Peyer's patch (tissue), 4 donors: Measurements from ENCODE around the gene SPACA4. TPM values are rescaled to one million over a fixed set of nuclear protein-coding genes. Genes with fewer than 3 reads are reported as not detected.
"Not testable (repeated sequence)": the region's sequence is repeated elsewhere in the genome, so short reads cannot be mapped to it uniquely, and the experiment has no call there.

ENCODE experiments used
- DNase-seq, 3 donors: peaks; one replicate each; pipeline ENCODE4 v3.0.0-alpha.2; 2017 to 2019
- H3K27ac ChIP-seq, 4 donors: fragments of 200-600 bp; sonication (generic); one replicate each; pipeline ENCODE4 v1.5.1; 2016 to 2019
- H3K27me3 ChIP-seq, 2 donors: fragments of 200-600 bp; sonication (generic); one replicate each; pipeline ENCODE4 v1.5.1; 2019
- H3K36me3 ChIP-seq, 3 donors: fragments of 200-600 bp; sonication (generic); one replicate each; pipeline ENCODE4 v1.5.1; 2016 to 2019
- H3K4me1 ChIP-seq, 4 donors: fragments of 200-600 bp; sonication (generic); one replicate each; pipeline ENCODE4 v1.5.1; 2016 to 2019
- H3K4me3 ChIP-seq, 4 donors: fragments of 200-600 bp; sonication (generic); 1 replicate in 3 of 4; 2 replicates in 1 of 4; pipeline ENCODE4 v1.5.1; 2016 to 2019; ENCODE audit warnings: mild to moderate bottlenecking in 1 of 4
- H3K9me3 ChIP-seq, 4 donors: fragments of 200-600 bp; sonication (generic); one replicate each; pipeline ENCODE4 v1.5.1; 2016 to 2019; ENCODE audit warnings: mild to moderate bottlenecking in 1 of 4
- POLR2A ChIP-seq, 2 donors: fragments of 450-650 bp; IDR thresholded peaks; one replicate each; pipeline ENCODE4 v1.5.1; 2017; ENCODE audit warnings: antibody characterized with exemption in 2 of 2, mild to moderate bottlenecking in 2 of 2, moderate library complexity in 2 of 2
- total RNA-seq, 4 donors: library from RNA; depleted of rRNA; stranded (reverse); fragments of >200 nt; gene quantifications; one replicate each; pipeline ENCODE4 v1.1.0, GENCODE V29; 2016
- TF ChIP-seq, protein P1 (sequence below), 6 experiments: fragments of 450-650 bp in 4 of 6; fragments of 200-600 bp in 2 of 6; sonication (generic) in 1 of 6; IDR thresholded peaks; one replicate each; pipeline ENCODE4 v1.5.1; 2017 to 2019; ENCODE audit warnings: antibody characterized with exemption in 6 of 6, mild to moderate bottlenecking in 3 of 6, moderate library complexity in 1 of 6

The SPACA4 gene
- total RNA-seq, 4 donors from 2014 or later: not detected

- Histone ChIP-seq H3K27ac (peak overlapping the region; percentile 55 to 91 (median 76)), H3K27me3 (no peaks in the 10 kb centered on the region), H3K9me3 (no peaks in the 10 kb centered on the region), H3K4me1 (peaks cover 6 to 81% (median 18%) of the 10 kb centered on the region in 4 donors), H3K36me3 (peaks cover 0 to 30% (median 0%) of the 10 kb centered on the region in 3 donors), H3K4me3 (peak overlapping the region in 1 of 4 donors; percentile 23)
- no peak for DNase-seq
- no peak for TF ChIP-seq POLR2A (IDR thresholded peaks at IDR 0.05)
- TF ChIP-seq, protein P1, sequence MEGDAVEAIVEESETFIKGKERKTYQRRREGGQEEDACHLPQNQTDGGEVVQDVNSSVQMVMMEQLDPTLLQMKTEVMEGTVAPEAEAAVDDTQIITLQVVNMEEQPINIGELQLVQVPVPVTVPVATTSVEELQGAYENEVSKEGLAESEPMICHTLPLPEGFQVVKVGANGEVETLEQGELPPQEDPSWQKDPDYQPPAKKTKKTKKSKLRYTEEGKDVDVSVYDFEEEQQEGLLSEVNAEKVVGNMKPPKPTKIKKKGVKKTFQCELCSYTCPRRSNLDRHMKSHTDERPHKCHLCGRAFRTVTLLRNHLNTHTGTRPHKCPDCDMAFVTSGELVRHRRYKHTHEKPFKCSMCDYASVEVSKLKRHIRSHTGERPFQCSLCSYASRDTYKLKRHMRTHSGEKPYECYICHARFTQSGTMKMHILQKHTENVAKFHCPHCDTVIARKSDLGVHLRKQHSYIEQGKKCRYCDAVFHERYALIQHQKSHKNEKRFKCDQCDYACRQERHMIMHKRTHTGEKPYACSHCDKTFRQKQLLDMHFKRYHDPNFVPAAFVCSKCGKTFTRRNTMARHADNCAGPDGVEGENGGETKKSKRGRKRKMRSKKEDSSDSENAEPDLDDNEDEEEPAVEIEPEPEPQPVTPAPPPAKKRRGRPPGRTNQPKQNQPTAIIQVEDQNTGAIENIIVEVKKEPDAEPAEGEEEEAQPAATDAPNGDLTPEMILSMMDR (IDR thresholded peaks at IDR 0.05): no peak
Observed at GRCh38 chr19:48631225-48631624, 24.7 kb downstream of the SPACA4 start.

DNA sequence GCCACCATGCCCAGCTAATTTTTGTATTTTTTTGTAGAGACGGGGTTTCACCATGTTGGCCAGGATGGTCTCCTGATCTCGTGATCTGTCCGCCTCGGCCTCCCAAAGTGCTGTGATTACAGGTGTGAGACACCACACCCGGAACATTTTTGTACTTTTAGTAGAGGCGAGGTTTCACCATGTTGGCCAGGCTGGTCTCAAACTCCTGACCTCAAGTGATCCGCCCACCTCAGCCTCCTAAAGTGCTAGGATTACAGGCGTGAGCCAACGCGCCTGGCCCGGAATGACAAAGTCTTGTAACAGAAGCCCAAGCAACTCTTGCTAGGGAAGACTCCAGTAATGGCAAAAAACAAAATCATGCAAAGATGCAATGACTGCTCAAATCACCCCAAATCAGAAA lies 25.7 kb downstream of the SPACA4 start:
- DNase-seq, H3K4me3 ChIP-seq, H3K27me3 ChIP-seq, H3K9me3 ChIP-seq: not testable (repeated sequence)
- Histone ChIP-seq H3K36me3 (peaks cover 0 to 30% (median 0%) of the 10 kb centered on the region in 3 donors), H3K27ac (peak overlapping the region in 3 of 4 donors; percentile 96 to 98 (median 96)), H3K4me1 (peaks cover 6 to 76% (median 18%) of the 10 kb centered on the region in 4 donors)

DNA sequence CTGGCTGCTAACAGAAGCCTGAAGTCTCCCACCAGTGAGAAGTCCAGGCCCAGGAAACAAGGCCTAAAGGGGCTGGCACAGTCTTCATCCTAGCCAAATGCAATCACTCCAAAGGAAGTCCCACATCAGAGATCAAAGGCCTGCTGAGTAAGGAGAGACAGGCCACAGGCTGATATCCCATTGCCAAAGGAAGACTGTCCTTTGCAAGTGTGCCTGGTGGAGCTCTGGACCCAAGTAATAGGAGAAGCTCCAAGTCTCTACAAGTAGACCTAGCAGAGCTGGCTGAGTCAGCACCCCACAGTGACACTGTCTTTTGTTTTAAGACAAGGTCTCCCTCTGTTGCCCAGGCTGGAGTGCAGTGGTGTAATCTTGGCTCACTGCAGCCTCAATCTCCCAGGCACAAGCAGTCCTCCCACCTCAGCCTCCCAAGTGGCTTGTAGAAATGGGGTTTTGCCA lies 26.2 kb downstream of the SPACA4 start:
- Histone ChIP-seq H3K27me3 (no peaks in the 10 kb centered on the region), H3K9me3 (no peaks in the 10 kb centered on the region), H3K4me1 (peaks cover 6 to 72% (median 18%) of the 10 kb centered on the region in 4 donors), H3K27ac (peak overlapping the region in 3 of 4 donors; percentile 96 to 98 (median 96)), H3K4me3 (peak overlapping the region in 1 of 4 donors; percentile 22), H3K36me3 (peaks cover 0 to 30% (median 0%) of the 10 kb centered on the region in 3 donors)
- peak in 1 of 3 donors; percentile 68 for DNase-seq
- TF ChIP-seq POLR2A (IDR thresholded peaks at IDR 0.05): no peak
- TF ChIP-seq, protein P1 (IDR thresholded peaks at IDR 0.05): no peak

DNA sequence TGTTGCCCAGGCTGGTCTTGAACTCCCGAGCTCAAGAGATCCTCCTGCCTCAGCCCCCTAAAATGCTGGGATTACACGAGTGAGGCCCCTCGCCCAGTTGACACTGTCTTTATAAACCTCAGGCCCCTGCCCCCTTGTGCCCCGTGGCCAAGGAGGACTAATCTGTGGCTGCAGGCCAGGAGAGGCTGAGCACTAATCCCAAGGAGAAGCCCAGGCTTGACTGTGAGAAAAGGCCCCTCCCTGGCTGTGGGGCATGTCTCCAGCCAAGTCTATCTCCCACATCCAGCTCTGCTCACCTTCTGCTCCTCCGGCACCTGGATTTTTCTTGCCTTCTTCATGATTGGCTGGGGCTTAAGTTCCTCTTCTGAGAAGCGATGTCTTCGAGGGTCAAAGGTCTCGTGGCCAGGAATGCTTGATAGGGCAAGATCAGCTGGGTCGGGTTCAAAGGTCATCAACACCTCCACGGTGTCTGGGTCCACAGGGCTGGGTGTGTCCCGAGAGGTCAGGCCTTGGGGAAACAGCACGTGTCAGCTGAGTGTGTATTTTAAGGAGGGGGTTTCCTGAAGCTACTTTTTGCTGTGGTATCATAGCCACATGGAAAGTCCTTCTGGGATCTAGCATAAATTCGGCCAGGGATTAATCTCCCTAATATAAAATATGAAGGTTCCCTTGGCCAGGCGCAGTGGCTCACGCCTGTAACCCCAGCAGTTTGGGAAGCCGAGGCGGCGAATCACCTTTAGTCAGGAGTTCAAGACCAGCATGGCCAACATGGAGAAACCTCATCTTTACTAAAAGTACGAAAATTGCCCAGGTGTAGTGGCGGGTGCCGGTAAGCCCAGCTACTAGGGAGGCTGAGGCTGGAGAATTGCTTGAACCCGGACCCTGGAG lies 26.9 kb downstream of the SPACA4 start:
- DNase-seq: peak in 2 of 3 donors; percentile 88 to 91
- peak overlapping the region; percentile 96 to 98 (median 96) for H3K27ac ChIP-seq
- H3K27me3 ChIP-seq: no peaks in the 10 kb centered on the region
- H3K4me3 ChIP-seq: peak overlapping the region in 2 of 4 donors; percentile 39 to 91
- TF ChIP-seq POLR2A (IDR thresholded peaks at IDR 0.05): peak; percentile 38 to 86
- TF ChIP-seq, protein P1 (IDR thresholded peaks at IDR 0.05): no peak
- H3K9me3 ChIP-seq: no peaks in the 10 kb centered on the region
- H3K36me3 ChIP-seq: peaks cover 0 to 26% (median 0%) of the 10 kb centered on the region in 3 donors
- H3K4me1 ChIP-seq: peaks cover 6 to 66% (median 18%) of the 10 kb centered on the region in 4 donors

DNA sequence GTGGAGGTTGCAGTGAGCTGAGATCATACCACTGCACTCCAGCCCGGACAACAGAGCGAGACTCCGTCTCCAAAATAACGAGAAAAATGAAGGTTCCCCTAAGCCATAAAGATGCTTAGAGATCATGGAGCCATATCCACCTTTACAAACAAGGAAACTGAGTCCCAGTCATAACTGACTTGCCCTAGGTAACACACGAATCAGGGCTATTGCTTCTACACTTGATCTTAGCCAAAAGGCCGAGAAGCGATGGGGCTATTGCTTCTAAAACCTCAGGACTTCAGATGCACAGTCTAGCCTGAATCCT lies 27.4 kb downstream of the SPACA4 start:
- H3K9me3 ChIP-seq: no peaks in the 10 kb centered on the region
- peak overlapping the region; percentile 96 to 98 (median 96) for H3K27ac ChIP-seq
- peaks cover 0 to 23% (median 0%) of the 10 kb centered on the region in 3 donors for H3K36me3 ChIP-seq
- no peak for DNase-seq
- peak overlapping the region in 3 of 4 donors; percentile 26 to 91 (median 39) for H3K4me3 ChIP-seq
- no peak for TF ChIP-seq POLR2A (IDR thresholded peaks at IDR 0.05)
- TF ChIP-seq, protein P1 (IDR thresholded peaks at IDR 0.05): no peak
- H3K4me1 ChIP-seq: peaks cover 6 to 66% (median 19%) of the 10 kb centered on the region in 4 donors
- H3K27me3 ChIP-seq: no peaks in the 10 kb centered on the region
